Osteocyte (in vitro differentiated cells): Measurements from ENCODE around the gene LHX8. TPM values are rescaled to one million over a fixed set of nuclear protein-coding genes. Genes with fewer than 3 reads are reported as not detected.

Experiments used
- DNase-seq: peaks from one replicate; pipeline ENCODE4 v3.0.0; 2021; ENCODE audit warnings: mixed read lengths; ENCODE audit not compliant: unreplicated experiment; ENCODE audit errors: extremely low spot score
- H3K27ac Mint-ChIP-seq: one replicate; pipeline ENCODE4 v1.8.0; 2021; ENCODE audit warnings: mild to moderate bottlenecking, mixed read lengths; ENCODE audit not compliant: unreplicated experiment
- H3K27me3 Mint-ChIP-seq: one replicate; pipeline ENCODE4 v1.8.0; 2021; ENCODE audit warnings: mixed read lengths; ENCODE audit not compliant: unreplicated experiment
- H3K36me3 Mint-ChIP-seq: one replicate; pipeline ENCODE4 v1.8.0; 2021; ENCODE audit warnings: mixed read lengths; ENCODE audit not compliant: unreplicated experiment
- H3K4me1 Mint-ChIP-seq: one replicate; pipeline ENCODE4 v1.8.0; 2021; ENCODE audit warnings: mixed read lengths; ENCODE audit not compliant: unreplicated experiment
- H3K4me3 Mint-ChIP-seq: one replicate; pipeline ENCODE4 v1.8.0; 2021; ENCODE audit warnings: mild to moderate bottlenecking, moderate library complexity, mixed read lengths; ENCODE audit not compliant: unreplicated experiment
- H3K9me3 Mint-ChIP-seq: one replicate; pipeline ENCODE4 v1.8.0; 2021; ENCODE audit warnings: mixed read lengths; ENCODE audit not compliant: unreplicated experiment
- CTCF ChIP-seq: fragments of 200-600 bp; sonication (generic); IDR thresholded peaks from 2 replicates; pipeline ENCODE4 v1.5.0; 2021; ENCODE audit warnings: antibody characterized with exemption, mild to moderate bottlenecking, moderate library complexity
- total RNA-seq: library from RNA; stranded (reverse); gene quantifications from 2 replicates; pipeline ENCODE4 v1.2.1, GENCODE V29; 2021

LHX8 gene
- total RNA-seq, 1 donor from 2014 or later = not detected

DNA sequence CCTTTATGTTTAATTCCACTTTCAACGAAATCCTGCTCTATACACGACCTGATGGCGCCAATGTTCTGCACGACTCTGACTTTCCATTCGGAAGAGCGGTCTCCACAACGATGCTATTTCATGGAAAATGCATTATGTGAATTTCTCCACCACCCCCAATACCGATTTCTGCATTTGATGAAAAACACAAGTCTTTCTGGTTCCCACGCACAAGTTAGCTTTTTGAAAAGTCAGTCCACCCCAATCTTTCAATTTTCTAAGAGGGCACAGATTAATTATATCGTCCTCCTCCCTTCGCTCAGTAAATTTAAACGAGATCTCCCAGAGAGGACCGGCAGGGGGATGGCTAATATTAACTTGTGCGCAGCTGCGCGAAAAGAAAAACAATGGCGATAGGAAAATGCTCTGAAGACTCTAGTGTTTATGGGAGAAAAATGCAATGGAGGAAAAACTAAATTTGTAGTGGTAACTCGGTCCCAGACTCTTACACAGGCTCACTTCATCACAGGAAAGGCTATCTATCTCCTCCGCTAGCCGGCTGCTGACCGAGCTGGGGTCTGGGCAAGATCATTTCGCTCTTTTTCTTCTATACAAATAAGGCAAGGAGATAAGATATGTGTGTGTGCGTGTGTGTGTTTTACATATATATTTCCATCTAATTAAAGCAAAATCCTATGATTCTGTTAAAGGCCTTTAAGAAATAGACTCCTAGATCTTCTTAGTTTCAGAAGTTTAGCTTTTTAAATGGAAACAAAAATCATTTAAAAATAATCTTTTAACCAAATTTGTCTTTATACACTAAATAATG lies 1.2 kb upstream of the LHX8 start:
- no peaks in the 10 kb centered on the region for H3K9me3 Mint-ChIP-seq
- peaks cover 32% of the 10 kb centered on the region for H3K4me1 Mint-ChIP-seq
- peaks cover 94% of the 10 kb centered on the region for H3K27me3 Mint-ChIP-seq
- TF ChIP-seq CTCF = no peak
- no peaks in the 10 kb centered on the region for H3K36me3 Mint-ChIP-seq
- H3K27ac Mint-ChIP-seq = no peak overlapping the region
- DNase-seq = no peak
- H3K4me3 Mint-ChIP-seq = no peak overlapping the region

GRCh38 chr1:75134647-75135572 lies 722 bp downstream of the LHX8 start:
- no peak for TF ChIP-seq CTCF
- Mint-ChIP-seq H3K4me3 (peak overlapping the region; percentile 73), H3K27ac (no peak overlapping the region)

GRCh38 chr1:75135573-75136194 lies 1.5 kb downstream of the LHX8 start:
- H3K27ac Mint-ChIP-seq = no peak overlapping the region
- H3K27me3 Mint-ChIP-seq = peaks cover 92% of the 10 kb centered on the region
- no peaks in the 10 kb centered on the region for H3K9me3 Mint-ChIP-seq
- H3K36me3 Mint-ChIP-seq = no peaks in the 10 kb centered on the region
- no peak for DNase-seq
- peaks cover 32% of the 10 kb centered on the region for H3K4me1 Mint-ChIP-seq
- no peak for TF ChIP-seq CTCF
- H3K4me3 Mint-ChIP-seq = peak overlapping the region; percentile 73

More at GRCh38 chr1:75134647-75135572, 722 bp downstream of the LHX8 start:
- Mint-ChIP-seq H3K9me3 (no peaks in the 10 kb centered on the region), H3K4me1 (peaks cover 32% of the 10 kb centered on the region), H3K27me3 (peaks cover 93% of the 10 kb centered on the region), H3K36me3 (no peaks in the 10 kb centered on the region)
- peak; percentile 77 for DNase-seq

DNA sequence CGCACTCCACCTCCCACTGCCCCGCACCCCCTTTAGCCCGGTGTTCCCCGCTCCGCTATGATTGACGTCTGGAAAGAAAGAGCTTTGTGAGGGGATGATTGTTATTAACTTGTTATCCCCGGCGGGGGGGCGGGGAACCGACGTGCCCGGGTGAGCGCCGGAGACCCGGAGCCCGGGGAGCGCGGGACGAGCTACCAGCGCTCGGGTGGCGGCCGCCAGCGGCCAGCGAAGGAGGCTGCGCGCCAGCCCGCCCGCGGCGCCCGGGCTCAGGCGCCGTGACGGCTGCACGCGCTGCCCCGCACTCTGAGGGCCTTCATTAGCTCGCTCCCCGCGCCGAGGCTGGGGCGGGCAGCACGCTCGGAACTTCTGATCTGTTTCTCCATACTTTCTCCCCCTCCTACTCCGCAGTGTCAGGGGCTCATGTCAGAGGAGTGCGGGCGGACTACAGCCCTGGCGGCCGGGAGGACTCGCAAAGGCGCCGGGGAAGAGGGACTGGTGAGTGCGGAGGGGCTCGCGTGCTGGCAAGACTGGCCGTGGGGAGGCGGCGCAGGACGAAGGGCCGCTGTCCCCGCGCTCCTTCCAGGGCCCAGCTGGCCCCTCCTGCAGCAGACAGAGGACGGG lies 2.1 kb downstream of the LHX8 start:
- DNase-seq = no peak

More for the DNA sequence above, 2.1 kb downstream of the LHX8 start:
- no peaks in the 10 kb centered on the region for H3K36me3 Mint-ChIP-seq
- no peak for TF ChIP-seq CTCF
- peaks cover 91% of the 10 kb centered on the region for H3K27me3 Mint-ChIP-seq
- H3K27ac Mint-ChIP-seq = no peak overlapping the region
- H3K4me3 Mint-ChIP-seq = peak overlapping the region; percentile 26
- H3K9me3 Mint-ChIP-seq = no peaks in the 10 kb centered on the region
- H3K4me1 Mint-ChIP-seq = peaks cover 32% of the 10 kb centered on the region
